SK-N-SH treated with all-trans-retinoic acid at 6 μM for 48 hours (cell line): ENCODE data around the gene SUSD3.

ENCODE experiments used
- BACH2 ChIP-seq: fragments of 250-450 bp; sonication (Bioruptor Pico); IDR thresholded peaks from 2 replicates; pipeline ENCODE4 v1.9.0; 2021; ENCODE audit warnings: mild to moderate bottlenecking, borderline replicate concordance
- CREB5 ChIP-seq: fragments of 250-450 bp; sonication (Bioruptor Pico); IDR thresholded peaks from 2 replicates; pipeline ENCODE4 v1.5.1; 2020; ENCODE audit warnings: low read depth, mild to moderate bottlenecking, moderate library complexity
- CSDC2 ChIP-seq: fragments of 250-450 bp; sonication (Bioruptor Pico); IDR thresholded peaks from 2 replicates; pipeline ENCODE4 v1.5.0; 2020; ENCODE audit warnings: mild to moderate bottlenecking, moderate library complexity
- CSRNP3 ChIP-seq: fragments of 250-450 bp; sonication (Bioruptor Pico); IDR thresholded peaks from 2 replicates; pipeline ENCODE4 v1.5.1; 2021; ENCODE audit warnings: mild to moderate bottlenecking, moderate library complexity
- GLIS3 ChIP-seq: fragments of 250-450 bp; sonication (Bioruptor Pico); IDR thresholded peaks from 2 replicates; pipeline ENCODE4 v1.5.0; 2020; ENCODE audit warnings: mild to moderate bottlenecking, moderate library complexity
- OSR1 ChIP-seq: fragments of 250-450 bp; sonication (Bioruptor Pico); IDR thresholded peaks from 2 replicates; pipeline ENCODE4 v1.8.0; 2022; ENCODE audit warnings: moderate library complexity, mild to moderate bottlenecking, inconsistent platforms
- PATZ1 ChIP-seq: fragments of 250-450 bp; sonication (Bioruptor Pico); IDR thresholded peaks from 2 replicates; pipeline ENCODE4 v1.8.0; 2020; ENCODE audit warnings: mild to moderate bottlenecking, moderate library complexity, borderline replicate concordance
- POU6F1 ChIP-seq: fragments of 250-450 bp; sonication (Bioruptor Pico); IDR thresholded peaks from 2 replicates; pipeline ENCODE4 v1.8.0; 2021; ENCODE audit warnings: low read depth, mild to moderate bottlenecking, moderate library complexity, borderline replicate concordance
- PPARA ChIP-seq: fragments of 250-450 bp; sonication (Bioruptor Pico); IDR thresholded peaks from 2 replicates; pipeline ENCODE4 v1.5.0; 2020; ENCODE audit warnings: mild to moderate bottlenecking, borderline replicate concordance
- SNAI2 ChIP-seq: fragments of 250-450 bp; sonication (Bioruptor Pico); IDR thresholded peaks from 2 replicates; pipeline ENCODE4 v1.5.0; 2020; ENCODE audit warnings: mild to moderate bottlenecking, moderate library complexity
- ZFP3 ChIP-seq: fragments of 250-450 bp; sonication (Bioruptor Pico); IDR thresholded peaks from 2 replicates; pipeline ENCODE4 v1.5.0; 2020; ENCODE audit warnings: mild to moderate bottlenecking, moderate library complexity
- ZFP30 ChIP-seq: fragments of 450-650 bp; formaldehyde crosslinking; IDR thresholded peaks from 2 replicates; pipeline ENCODE4 v1.5.0; 2022; ENCODE audit warnings: mild to moderate bottlenecking, moderate library complexity
- ZNF70 ChIP-seq: fragments of 450-650 bp; formaldehyde crosslinking; IDR thresholded peaks from 2 replicates; pipeline ENCODE4 v1.5.0; 2020; ENCODE audit warnings: mild to moderate bottlenecking, moderate library complexity

- TF ChIP-seq ZFP30 (CRISPR knock-in tag) (no peak), CREB5 (no peak), GLIS3 (CRISPR knock-in tag) (no peak), PATZ1 (CRISPR knock-in tag) (no peak), ZFP3 (CRISPR knock-in tag) (no peak), CSRNP3 (CRISPR knock-in tag) (no peak), SNAI2 (CRISPR knock-in tag) (no peak), POU6F1 (no peak), OSR1 (CRISPR knock-in tag) (no peak), BACH2 (CRISPR knock-in tag) (no peak), CSDC2 (CRISPR knock-in tag) (no peak), ZNF70 (CRISPR knock-in tag) (no peak), PPARA (CRISPR knock-in tag) (no peak)
Observed at GRCh38 chr9:93057703-93058354, 672 bp upstream of the SUSD3 start.
